Sigmoid colon (tissue), 7 donors: ENCODE results near the gene BMX. TPM values are rescaled to one million over a fixed set of nuclear protein-coding genes. Genes with fewer than 3 reads are reported as not detected.

Source experiments
- DNase-seq: peaks from one replicate; pipeline ENCODE4 v3.0.0-alpha.2; 2019
- H3K27ac ChIP-seq, 4 donors: fragments of 200-600 bp; sonication (generic); one replicate each; pipeline ENCODE4 v1.5.1; 2016 to 2019; ENCODE audit warnings: mild to moderate bottlenecking in 1 of 4
- H3K27me3 ChIP-seq, 3 donors: fragments of 200-600 bp; sonication (generic); one replicate each; pipeline ENCODE4 v1.5.1; 2019; ENCODE audit warnings: mild to moderate bottlenecking in 1 of 3
- H3K36me3 ChIP-seq, 4 donors: fragments of 200-600 bp; sonication (generic); one replicate each; pipeline ENCODE4 v1.5.1; 2016 to 2019
- H3K4me1 ChIP-seq, 4 donors: fragments of 200-600 bp; sonication (generic); one replicate each; pipeline ENCODE4 v1.5.1; 2017 to 2019
- H3K4me3 ChIP-seq, 4 donors: fragments of 200-600 bp; sonication (generic); one replicate each; pipeline ENCODE4 v1.5.1; 2017 to 2019; ENCODE audit warnings: mild to moderate bottlenecking in 2 of 4, moderate library complexity in 1 of 4
- H3K9me3 ChIP-seq, 4 donors: fragments of 200-600 bp in 3 of 4; sonication (generic) in 3 of 4; one replicate each; pipeline versions ENCODE4 v1.5.1 to v1.6.1; 2013 to 2019
- EP300 ChIP-seq, 4 donors: sonication (generic); formaldehyde crosslinking; IDR thresholded peaks; one replicate each; pipeline ENCODE4 v1.6.1; 2017; ENCODE audit warnings: antibody characterized with exemption in 4 of 4
- POLR2A ChIP-seq, 2 donors: fragments of 450-650 bp; IDR thresholded peaks; one replicate each; pipeline ENCODE4 v1.6.1; 2016; ENCODE audit warnings: antibody characterized with exemption in 2 of 2, mild to moderate bottlenecking in 2 of 2, moderate library complexity in 2 of 2
- POLR2AphosphoS5 ChIP-seq, 4 donors: sonication (generic); formaldehyde crosslinking; IDR thresholded peaks; one replicate each; pipeline ENCODE4 v1.6.1; 2017; ENCODE audit warnings: antibody characterized with exemption in 4 of 4
- WGBS, 2 donors: extraction: QIAGEN DNeasy Blood & Tissue Kit; methylation state at CpG; one replicate each; pipeline ENCODE4 v1.1.7; 2013; 5-methylcytosine and 5-hydroxymethylcytosine counted together
- intact Hi-C: fragments of 100-400 bp; cut with DNase I; formaldehyde crosslinking; loops from one replicate; pipeline ENCODE4 v1.15.1; 2023
- polyA plus RNA-seq, 3 donors: library from polyadenylated mRNA; stranded (reverse); fragments of 200-250 nt; gene quantifications; one replicate each; pipeline ENCODE4 v1.2.3, GENCODE V29; 2013
- total RNA-seq, 4 donors: library from RNA; depleted of rRNA; stranded (reverse); fragments of >200 nt; gene quantifications; one replicate each; pipeline ENCODE4 v1.1.0, GENCODE V29; 2016
- TF ChIP-seq, protein P1 (sequence below), 4 experiments: fragments of 450-650 bp in 3 of 4; fragments of 200-600 bp in 1 of 4; IDR thresholded peaks; one replicate each; pipeline ENCODE4 v1.5.1; 2016 to 2019; ENCODE audit warnings: antibody characterized with exemption in 4 of 4, mild to moderate bottlenecking in 3 of 4, moderate library complexity in 2 of 4
- donor health status: healthy with polysubstance abuse.
- donor health status: Bipolar disorder and iron deficiency.
- donor health status: healthy.

Gene BMX
- total and polyA plus RNA-seq, 7 donors, result 0.68 to 4.8 (median 2.5) TPM

DNA sequence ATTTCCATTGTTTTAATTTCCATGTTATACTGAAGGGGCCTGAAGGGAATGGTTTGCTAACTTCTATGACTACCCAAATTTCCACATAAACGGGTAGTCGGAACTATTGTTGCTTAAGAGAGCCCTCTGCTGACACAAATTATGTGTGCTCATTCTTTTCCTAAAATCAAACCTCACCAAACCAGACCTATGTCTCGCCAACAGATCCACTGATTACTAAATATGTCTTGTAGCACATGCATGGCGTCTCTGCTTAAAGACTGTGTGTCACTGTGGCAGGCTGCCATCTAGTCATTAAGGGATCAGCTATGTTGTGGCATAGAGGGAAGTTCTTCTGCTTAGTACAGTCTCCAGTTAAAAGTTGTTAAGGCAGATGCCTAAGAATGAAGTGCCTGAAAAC is 32.6 kb upstream of the BMX start:
- intact Hi-C loops, result loop anchor here (1.0 to 5.0 kb wide), 2 partner anchors 99 to 119 kb away; no protein-coding TSS in a partner anchor
- no peak overlapping the region for H3K27ac ChIP-seq

DNA sequence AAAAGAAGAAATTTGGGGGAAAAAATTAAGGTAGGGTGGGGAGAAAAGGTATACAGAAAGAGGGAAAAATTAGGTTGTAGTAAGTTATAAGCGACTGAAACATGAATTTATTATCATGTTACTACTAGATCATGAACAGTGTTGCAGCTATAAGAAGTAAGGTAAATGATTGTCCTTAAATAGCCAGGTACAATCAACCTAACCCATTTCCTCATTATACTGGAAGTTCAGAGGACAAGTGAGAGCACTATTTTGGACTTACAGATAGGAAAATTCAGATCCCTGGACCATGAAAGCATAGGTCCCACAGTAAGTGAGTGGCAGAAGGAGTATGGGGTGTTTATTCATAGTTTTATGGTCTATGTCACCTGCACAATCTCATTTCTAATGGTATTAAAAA is 31.0 kb upstream of the BMX start:
- H3K4me1 ChIP-seq, result peaks cover 0 to 4% (median 0%) of the 10 kb centered on the region in 4 donors
- H3K9me3 ChIP-seq, result no peaks in the 10 kb centered on the region
- H3K4me3 ChIP-seq, result no peak overlapping the region
- no peaks in the 10 kb centered on the region for H3K27me3 ChIP-seq
- no peak for DNase-seq
- H3K36me3 ChIP-seq, result no peaks in the 10 kb centered on the region
- TF ChIP-seq, protein P1, sequence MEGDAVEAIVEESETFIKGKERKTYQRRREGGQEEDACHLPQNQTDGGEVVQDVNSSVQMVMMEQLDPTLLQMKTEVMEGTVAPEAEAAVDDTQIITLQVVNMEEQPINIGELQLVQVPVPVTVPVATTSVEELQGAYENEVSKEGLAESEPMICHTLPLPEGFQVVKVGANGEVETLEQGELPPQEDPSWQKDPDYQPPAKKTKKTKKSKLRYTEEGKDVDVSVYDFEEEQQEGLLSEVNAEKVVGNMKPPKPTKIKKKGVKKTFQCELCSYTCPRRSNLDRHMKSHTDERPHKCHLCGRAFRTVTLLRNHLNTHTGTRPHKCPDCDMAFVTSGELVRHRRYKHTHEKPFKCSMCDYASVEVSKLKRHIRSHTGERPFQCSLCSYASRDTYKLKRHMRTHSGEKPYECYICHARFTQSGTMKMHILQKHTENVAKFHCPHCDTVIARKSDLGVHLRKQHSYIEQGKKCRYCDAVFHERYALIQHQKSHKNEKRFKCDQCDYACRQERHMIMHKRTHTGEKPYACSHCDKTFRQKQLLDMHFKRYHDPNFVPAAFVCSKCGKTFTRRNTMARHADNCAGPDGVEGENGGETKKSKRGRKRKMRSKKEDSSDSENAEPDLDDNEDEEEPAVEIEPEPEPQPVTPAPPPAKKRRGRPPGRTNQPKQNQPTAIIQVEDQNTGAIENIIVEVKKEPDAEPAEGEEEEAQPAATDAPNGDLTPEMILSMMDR (IDR thresholded peaks at IDR 0.05), result no peak
- TF ChIP-seq POLR2A (IDR thresholded peaks at IDR 0.05), result no peak
- TF ChIP-seq EP300 (IDR thresholded peaks at IDR 0.05), result no peak
- no peak for TF ChIP-seq POLR2AphosphoS5 (IDR thresholded peaks at IDR 0.05)
- no peak overlapping the region for H3K27ac ChIP-seq
- 29 to 68% methylated on average over 1 of the region's 1 CpG for WGBS, 2 donors
- intact Hi-C loops, result loop anchor here (5.0 kb wide), 1 partner anchor 98 kb away; no protein-coding TSS in a partner anchor

More for the DNA sequence above, 32.6 kb upstream of the BMX start:
- Histone ChIP-seq H3K9me3 (no peaks in the 10 kb centered on the region), H3K4me1 (peaks cover 0 to 4% (median 0%) of the 10 kb centered on the region in 4 donors), H3K4me3 (no peak overlapping the region), H3K27me3 (no peaks in the 10 kb centered on the region), H3K36me3 (no peaks in the 10 kb centered on the region)
- TF ChIP-seq EP300 (IDR thresholded peaks at IDR 0.05) (no peak), POLR2AphosphoS5 (IDR thresholded peaks at IDR 0.05) (no peak), POLR2A (IDR thresholded peaks at IDR 0.05) (no peak)
- TF ChIP-seq, protein P1 (IDR thresholded peaks at IDR 0.05), result peak; percentile 12 to 24 (median 17)
- no peak for DNase-seq
- WGBS, 2 donors, result 5 to 17% methylated on average over 4 of the region's 4 CpGs

DNA sequence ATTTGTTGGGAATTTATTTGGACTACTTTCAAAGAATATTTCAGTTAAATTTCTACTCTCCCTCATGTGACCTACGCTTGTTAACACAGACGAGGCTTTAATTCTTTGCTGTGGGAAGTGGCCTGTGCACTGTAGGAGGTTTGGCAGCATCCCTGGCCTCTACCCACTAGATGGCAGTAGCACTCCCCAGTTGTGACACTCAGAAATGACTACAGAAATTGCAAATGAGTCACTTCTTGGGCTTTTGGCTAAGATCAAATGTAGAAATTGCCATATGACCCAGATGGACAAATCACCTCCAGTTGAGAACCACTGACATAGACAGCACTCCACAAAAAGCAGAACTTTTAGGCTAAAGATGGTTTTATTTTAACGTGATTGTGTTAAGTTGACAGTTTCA is 29.6 kb upstream of the BMX start:
- Histone ChIP-seq H3K27ac (no peak overlapping the region), H3K4me1 (no peaks in the 10 kb centered on the region), H3K27me3 (no peaks in the 10 kb centered on the region), H3K36me3 (no peaks in the 10 kb centered on the region), H3K4me3 (no peak overlapping the region), H3K9me3 (no peaks in the 10 kb centered on the region)
- DNase-seq, result peak; percentile 69
- intact Hi-C loops, result no loop called here
- 21 to 24% methylated on average over 3 of the region's 3 CpGs for WGBS, 2 donors
- TF ChIP-seq, protein P1 (IDR thresholded peaks at IDR 0.05), result peak; percentile 31 to 61 (median 42)
- TF ChIP-seq POLR2A (IDR thresholded peaks at IDR 0.05), result no peak
- TF ChIP-seq POLR2AphosphoS5 (IDR thresholded peaks at IDR 0.05), result no peak

DNA sequence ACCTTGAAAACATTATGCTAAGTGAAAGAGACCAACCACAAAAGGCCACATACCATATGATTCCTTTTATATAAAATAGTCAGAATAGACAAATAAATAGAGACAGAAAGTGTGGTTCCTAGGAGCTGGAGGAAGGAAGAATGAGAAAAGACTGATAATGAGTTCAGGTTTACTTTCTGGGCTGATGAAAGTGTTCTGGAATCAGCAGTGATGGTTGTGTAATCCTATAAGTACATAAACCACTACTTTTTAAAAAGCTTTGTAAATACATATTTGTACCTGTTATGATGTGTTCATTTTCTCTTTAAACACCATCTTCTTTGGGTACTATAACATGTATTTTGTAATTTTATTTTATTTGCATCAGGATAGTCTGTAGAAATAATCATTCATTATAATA is 28.1 kb upstream of the BMX start:
- no peaks in the 10 kb centered on the region for H3K4me1 ChIP-seq
- H3K9me3 ChIP-seq, result no peaks in the 10 kb centered on the region
- intact Hi-C loops, result no loop called here
- TF ChIP-seq POLR2AphosphoS5 (IDR thresholded peaks at IDR 0.05) (no peak), EP300 (IDR thresholded peaks at IDR 0.05) (no peak), POLR2A (IDR thresholded peaks at IDR 0.05) (no peak)
- TF ChIP-seq, protein P1 (IDR thresholded peaks at IDR 0.05), result no peak
- H3K27me3 ChIP-seq, result no peaks in the 10 kb centered on the region
- H3K36me3 ChIP-seq, result no peaks in the 10 kb centered on the region
- no peak overlapping the region for H3K4me3 ChIP-seq
- no peak overlapping the region for H3K27ac ChIP-seq
- no peak for DNase-seq

DNA sequence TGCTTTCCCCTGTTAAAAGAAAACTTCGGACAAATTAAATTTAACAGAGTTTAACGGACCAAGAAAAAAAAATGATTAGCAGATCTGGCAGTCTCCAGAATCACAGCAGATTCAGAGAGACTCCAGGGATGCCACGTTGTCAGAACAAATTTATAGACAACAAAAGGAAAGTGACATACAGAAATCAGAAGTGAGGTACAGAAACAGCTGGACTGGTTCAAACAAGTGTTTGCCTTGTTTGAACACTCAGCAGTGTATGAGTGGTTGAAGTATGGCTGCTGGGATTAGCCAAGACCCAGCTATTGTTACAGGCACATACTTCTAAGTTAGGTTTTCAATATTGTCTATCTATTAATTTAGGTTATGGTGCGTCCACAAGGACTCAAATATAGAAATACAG is 26.6 kb upstream of the BMX start:
- DNase-seq, result no peak
- H3K36me3 ChIP-seq, result peaks cover 0 to 6% (median 0%) of the 10 kb centered on the region in 4 donors
- no peaks in the 10 kb centered on the region for H3K9me3 ChIP-seq
- no peaks in the 10 kb centered on the region for H3K4me1 ChIP-seq
- 88 to 89% methylated on average over 4 of the region's 4 CpGs for WGBS, 2 donors
- H3K27me3 ChIP-seq, result no peaks in the 10 kb centered on the region
- TF ChIP-seq, protein P1 (IDR thresholded peaks at IDR 0.05), result no peak
- no peak for TF ChIP-seq EP300 (IDR thresholded peaks at IDR 0.05)
- no peak for TF ChIP-seq POLR2A (IDR thresholded peaks at IDR 0.05)
- TF ChIP-seq POLR2AphosphoS5 (IDR thresholded peaks at IDR 0.05), result no peak
- H3K4me3 ChIP-seq, result no peak overlapping the region
- H3K27ac ChIP-seq, result no peak overlapping the region
- intact Hi-C loops, result no loop called here
